K562 (cell line): ENCODE results near the gene SYT14. TPM values are rescaled to one million over a fixed set of nuclear protein-coding genes. Genes with fewer than 3 reads are reported as not detected.

Experiments used
- CEBPB ChIP-seq: fragments of 450-650 bp; IDR thresholded peaks from 2 replicates; pipeline ENCODE4 v1.6.1; 2016; ENCODE audit warnings: missing genetic modification characterization, missing compliant biosample characterization
- FOXJ2 ChIP-seq: fragments of 200-800 bp; sonication (Bioruptor generic); IDR thresholded peaks from 2 replicates; pipeline ENCODE4 v1.6.1; 2016; ENCODE audit warnings: missing genetic modification characterization, missing compliant biosample characterization
- HDAC2 ChIP-seq: fragments of 450-650 bp; IDR thresholded peaks from 2 replicates; pipeline ENCODE4 v1.6.1; 2016; ENCODE audit warnings: mild to moderate bottlenecking
- SIN3A ChIP-seq, 2 experiments: fragments of 150-350 bp in 1 of 2; IDR thresholded peaks; 2 replicates each; pipeline ENCODE4 v1.6.1; 2011 to 2016; ENCODE audit warnings: borderline replicate concordance in 2 of 2, low read depth in 2 of 2, low read length in 2 of 2, mild to moderate bottlenecking in 2 of 2, moderate library complexity in 2 of 2; ENCODE audit not compliant: control insufficient read depth in 1 of 2
- ZNF695 ChIP-seq: fragments of 450-650 bp; formaldehyde crosslinking; IDR thresholded peaks from 2 replicates; pipeline ENCODE4 v1.4.0; 2020; ENCODE audit warnings: mild to moderate bottlenecking, moderate library complexity
- polyA plus RNA-seq, 8 experiments: library from polyadenylated mRNA; depleted of rRNA in 4 of 8; stranded (reverse) in 5 of 8; unstranded in 3 of 8; fragments of >200 nt; fragmentation: Nextera tagmentation in 2 of 8; fragmentation: Illumina TruSeq in 1 of 8; extraction: Ambion mirVana in 2 of 8; extraction: Trizol in 1 of 8; gene quantifications; 2 replicates each; pipeline versions ENCODE4 v1.2.1 to v1.2.3, GENCODE V29; 2011 to 2014; ENCODE audit warnings: inconsistent platforms in 1 of 8, missing spikeins in 1 of 8
- total RNA-seq, 7 experiments: library from RNA; depleted of rRNA in 6 of 7; stranded (reverse); fragments of >200 nt in 6 of 7; fragmentation: Illumina TruSeq in 2 of 7; extraction: Trizol in 2 of 7; gene quantifications; 2 replicates each; pipeline versions ENCODE4 v1.2.1 to v1.2.3, GENCODE V29; 2011 to 2021; ENCODE audit warnings: low replicate concordance in 1 of 7
- TF ChIP-seq, protein P1 (sequence below): sonication (generic); formaldehyde crosslinking; IDR thresholded peaks from 2 replicates; pipeline ENCODE4 v1.8.1; 2023; ENCODE audit warnings: missing genetic modification reagents, mild to moderate bottlenecking, borderline replicate concordance
- TF ChIP-seq, protein P2 (sequence below): sonication (generic); formaldehyde crosslinking; IDR thresholded peaks from 2 replicates; pipeline ENCODE4 v1.8.0; 2022; ENCODE audit warnings: missing genetic modification reagents, mild to moderate bottlenecking, borderline replicate concordance
- TF ChIP-seq, protein P3 (sequence below): fragments of 150-350 bp; IDR thresholded peaks from 2 replicates; pipeline ENCODE4 v1.6.1; 2014; ENCODE audit warnings: low read depth, mild to moderate bottlenecking, low read length, borderline replicate concordance

Gene SYT14
- total and polyA plus RNA-seq, 9 of the 15 experiments (the other 6 are each of a cell fraction or from before 2014, with no cell fraction given) = 0.01 to 0.04 TPM; not detected in 7

DNA sequence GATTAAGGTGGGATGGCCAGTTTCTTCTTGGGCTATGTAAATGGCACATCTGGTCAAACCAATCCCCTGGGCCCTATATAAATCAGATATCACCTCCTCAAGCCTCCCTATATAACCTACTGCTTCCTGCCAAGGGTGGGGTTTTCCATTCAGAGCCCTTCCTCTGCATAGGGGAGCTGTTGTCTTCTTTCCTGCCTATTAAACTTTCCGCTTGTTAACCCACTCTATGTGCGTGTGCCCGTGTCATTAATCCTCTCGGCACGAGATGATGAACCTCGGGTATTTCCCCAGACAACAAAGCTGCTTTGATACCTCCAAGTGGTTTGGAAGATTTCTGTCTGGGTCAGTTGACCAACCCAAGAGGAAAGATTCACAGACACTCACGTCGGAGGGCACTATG lies 275.3 kb downstream of the SYT14 start (continued):
- TF ChIP-seq, protein P1, sequence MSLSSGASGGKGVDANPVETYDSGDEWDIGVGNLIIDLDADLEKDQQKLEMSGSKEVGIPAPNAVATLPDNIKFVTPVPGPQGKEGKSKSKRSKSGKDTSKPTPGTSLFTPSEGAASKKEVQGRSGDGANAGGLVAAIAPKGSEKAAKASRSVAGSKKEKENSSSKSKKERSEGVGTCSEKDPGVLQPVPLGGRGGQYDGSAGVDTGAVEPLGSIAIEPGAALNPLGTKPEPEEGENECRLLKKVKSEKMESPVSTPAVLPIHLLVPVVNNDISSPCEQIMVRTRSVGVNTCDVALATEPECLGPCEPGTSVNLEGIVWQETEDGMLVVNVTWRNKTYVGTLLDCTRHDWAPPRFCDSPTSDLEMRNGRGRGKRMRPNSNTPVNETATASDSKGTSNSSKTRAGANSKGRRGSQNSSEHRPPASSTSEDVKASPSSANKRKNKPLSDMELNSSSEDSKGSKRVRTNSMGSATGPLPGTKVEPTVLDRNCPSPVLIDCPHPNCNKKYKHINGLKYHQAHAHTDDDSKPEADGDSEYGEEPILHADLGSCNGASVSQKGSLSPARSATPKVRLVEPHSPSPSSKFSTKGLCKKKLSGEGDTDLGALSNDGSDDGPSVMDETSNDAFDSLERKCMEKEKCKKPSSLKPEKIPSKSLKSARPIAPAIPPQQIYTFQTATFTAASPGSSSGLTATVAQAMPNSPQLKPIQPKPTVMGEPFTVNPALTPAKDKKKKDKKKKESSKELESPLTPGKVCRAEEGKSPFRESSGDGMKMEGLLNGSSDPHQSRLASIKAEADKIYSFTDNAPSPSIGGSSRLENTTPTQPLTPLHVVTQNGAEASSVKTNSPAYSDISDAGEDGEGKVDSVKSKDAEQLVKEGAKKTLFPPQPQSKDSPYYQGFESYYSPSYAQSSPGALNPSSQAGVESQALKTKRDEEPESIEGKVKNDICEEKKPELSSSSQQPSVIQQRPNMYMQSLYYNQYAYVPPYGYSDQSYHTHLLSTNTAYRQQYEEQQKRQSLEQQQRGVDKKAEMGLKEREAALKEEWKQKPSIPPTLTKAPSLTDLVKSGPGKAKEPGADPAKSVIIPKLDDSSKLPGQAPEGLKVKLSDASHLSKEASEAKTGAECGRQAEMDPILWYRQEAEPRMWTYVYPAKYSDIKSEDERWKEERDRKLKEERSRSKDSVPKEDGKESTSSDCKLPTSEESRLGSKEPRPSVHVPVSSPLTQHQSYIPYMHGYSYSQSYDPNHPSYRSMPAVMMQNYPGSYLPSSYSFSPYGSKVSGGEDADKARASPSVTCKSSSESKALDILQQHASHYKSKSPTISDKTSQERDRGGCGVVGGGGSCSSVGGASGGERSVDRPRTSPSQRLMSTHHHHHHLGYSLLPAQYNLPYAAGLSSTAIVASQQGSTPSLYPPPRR = no peak
- no peak for TF ChIP-seq CEBPB (tag)
- TF ChIP-seq, protein P2, sequence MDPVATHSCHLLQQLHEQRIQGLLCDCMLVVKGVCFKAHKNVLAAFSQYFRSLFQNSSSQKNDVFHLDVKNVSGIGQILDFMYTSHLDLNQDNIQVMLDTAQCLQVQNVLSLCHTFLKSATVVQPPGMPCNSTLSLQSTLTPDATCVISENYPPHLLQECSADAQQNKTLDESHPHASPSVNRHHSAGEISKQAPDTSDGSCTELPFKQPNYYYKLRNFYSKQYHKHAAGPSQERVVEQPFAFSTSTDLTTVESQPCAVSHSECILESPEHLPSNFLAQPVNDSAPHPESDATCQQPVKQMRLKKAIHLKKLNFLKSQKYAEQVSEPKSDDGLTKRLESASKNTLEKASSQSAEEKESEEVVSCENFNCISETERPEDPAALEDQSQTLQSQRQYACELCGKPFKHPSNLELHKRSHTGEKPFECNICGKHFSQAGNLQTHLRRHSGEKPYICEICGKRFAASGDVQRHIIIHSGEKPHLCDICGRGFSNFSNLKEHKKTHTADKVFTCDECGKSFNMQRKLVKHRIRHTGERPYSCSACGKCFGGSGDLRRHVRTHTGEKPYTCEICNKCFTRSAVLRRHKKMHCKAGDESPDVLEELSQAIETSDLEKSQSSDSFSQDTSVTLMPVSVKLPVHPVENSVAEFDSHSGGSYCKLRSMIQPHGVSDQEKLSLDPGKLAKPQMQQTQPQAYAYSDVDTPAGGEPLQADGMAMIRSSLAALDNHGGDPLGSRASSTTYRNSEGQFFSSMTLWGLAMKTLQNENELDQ (CRISPR knock-in tag) = no peak
- TF ChIP-seq ZNF695 = no peak
- no peak for TF ChIP-seq SIN3A (IDR thresholded peaks at IDR 0.05; ENCODE audit: borderline replicate concordance in 2 of 2, control insufficient read depth in 1 of 2, low read depth in 2 of 2, low read length in 2 of 2)
- TF ChIP-seq FOXJ2 (tag) = no peak
- TF ChIP-seq, protein P3, sequence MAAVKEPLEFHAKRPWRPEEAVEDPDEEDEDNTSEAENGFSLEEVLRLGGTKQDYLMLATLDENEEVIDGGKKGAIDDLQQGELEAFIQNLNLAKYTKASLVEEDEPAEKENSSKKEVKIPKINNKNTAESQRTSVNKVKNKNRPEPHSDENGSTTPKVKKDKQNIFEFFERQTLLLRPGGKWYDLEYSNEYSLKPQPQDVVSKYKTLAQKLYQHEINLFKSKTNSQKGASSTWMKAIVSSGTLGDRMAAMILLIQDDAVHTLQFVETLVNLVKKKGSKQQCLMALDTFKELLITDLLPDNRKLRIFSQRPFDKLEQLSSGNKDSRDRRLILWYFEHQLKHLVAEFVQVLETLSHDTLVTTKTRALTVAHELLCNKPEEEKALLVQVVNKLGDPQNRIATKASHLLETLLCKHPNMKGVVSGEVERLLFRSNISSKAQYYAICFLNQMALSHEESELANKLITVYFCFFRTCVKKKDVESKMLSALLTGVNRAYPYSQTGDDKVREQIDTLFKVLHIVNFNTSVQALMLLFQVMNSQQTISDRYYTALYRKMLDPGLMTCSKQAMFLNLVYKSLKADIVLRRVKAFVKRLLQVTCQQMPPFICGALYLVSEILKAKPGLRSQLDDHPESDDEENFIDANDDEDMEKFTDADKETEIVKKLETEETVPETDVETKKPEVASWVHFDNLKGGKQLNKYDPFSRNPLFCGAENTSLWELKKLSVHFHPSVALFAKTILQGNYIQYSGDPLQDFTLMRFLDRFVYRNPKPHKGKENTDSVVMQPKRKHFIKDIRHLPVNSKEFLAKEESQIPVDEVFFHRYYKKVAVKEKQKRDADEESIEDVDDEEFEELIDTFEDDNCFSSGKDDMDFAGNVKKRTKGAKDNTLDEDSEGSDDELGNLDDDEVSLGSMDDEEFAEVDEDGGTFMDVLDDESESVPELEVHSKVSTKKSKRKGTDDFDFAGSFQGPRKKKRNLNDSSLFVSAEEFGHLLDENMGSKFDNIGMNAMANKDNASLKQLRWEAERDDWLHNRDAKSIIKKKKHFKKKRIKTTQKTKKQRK = no peak
- TF ChIP-seq HDAC2 = no peak
